Eye (tissue), 1 donor: ENCODE measurements around the gene HMBS.
"Not testable (repeated sequence)": the region's sequence is repeated elsewhere in the genome, so short reads cannot be mapped to it uniquely, and the experiment has no call there.

Experiments used
- DNase-seq: peaks from one replicate; pipeline ENCODE4 v3.0.0-alpha.2; 2015

HMBS gene

GRCh38 chr11:119121811-119122124 is 37.1 kb downstream of the HMBS start:
- DNase-seq = no peak

- DNase-seq = no peak
These were observed 41.1 kb downstream of the HMBS start for GRCh38 chr11:119125821-119126220.

DNA sequence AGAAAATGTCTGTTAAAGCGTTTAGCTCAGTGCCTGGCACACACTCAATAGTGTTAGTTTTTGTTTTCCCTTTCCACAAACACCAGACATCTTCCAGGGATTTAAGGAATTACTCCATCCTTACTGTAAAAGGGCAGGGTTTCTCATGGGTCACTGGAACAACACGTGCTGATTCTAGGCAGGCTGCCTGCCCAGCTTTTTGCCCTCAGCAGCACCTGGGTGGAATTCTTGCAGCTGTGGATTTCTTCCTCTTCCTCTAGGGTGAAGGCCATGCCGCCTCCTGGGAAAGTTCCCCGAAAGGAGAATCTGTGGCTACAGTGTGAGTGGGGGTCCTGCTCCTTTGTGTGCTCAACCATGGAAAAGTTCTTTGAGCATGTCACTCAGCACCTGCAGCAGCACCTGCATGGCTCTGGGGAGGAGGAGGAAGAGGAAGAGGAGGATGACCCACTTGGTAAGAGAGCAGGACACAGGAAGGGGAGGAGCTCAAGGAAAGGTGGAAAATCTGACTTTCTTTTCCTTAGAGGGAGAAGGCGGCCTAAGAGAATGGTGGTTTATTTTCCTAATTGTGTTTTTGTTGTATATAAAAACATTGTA is 42.1 kb downstream of the HMBS start:
- DNase-seq = no peak

GRCh38 chr11:119130662-119131061 is 46.0 kb downstream of the HMBS start:
- DNase-seq = no peak

DNA sequence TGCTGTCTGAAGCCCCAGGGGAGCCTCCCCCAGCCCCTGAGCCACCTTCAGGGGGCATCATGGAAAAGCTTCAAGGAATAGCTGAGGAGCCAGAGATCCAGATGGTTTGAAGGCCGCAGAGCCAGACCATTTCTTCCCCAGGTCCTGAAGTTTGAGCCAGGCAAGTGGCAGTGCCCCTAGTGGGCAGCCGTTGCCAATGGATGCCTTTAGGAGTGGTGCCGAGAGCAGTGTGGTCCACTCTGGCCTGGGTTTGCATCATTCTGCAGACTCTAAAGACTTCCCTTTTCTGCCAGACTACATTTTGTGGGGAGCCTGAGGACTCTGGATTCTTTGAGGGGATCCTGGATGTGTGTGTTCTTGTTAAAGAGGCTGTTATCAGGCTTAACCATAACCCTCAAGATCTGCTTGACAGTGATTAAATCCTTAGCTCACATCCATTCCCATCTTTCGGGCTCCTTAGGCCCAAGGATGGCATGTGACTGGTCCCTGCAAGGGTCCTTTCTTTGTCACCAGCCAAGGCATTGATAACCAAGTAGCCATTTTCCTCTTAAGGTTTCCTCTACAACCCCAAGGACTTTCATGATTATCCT is 49.8 kb downstream of the HMBS start:
- DNase-seq = no peak

DNA sequence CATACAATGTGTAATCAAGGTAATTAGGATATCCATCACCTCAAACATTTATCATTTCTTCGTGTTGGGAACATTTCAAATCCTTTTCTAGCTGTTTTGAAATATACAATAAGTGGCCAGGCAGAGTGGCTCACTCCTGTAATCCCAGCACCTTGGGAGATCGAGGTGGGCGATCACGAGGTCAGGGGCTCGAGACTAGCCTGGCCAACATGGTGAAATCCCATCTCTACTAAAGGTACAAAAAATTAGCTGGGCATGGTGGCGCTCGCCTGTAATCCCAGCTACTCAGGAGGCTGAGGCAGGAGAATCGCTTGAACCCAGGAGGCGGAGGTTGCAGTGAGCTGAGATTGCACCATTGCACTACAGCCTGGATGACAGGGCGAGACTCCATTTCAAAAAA is 54.6 kb downstream of the HMBS start:
- not testable (repeated sequence) for DNase-seq
